HG03378 (cell line): ENCODE measurements around the gene HSPA4.
"Not testable (repeated sequence)": the region's sequence is repeated elsewhere in the genome, so short reads cannot be mapped to it uniquely, and the experiment has no call there.

ENCODE experiments used
- ATAC-seq: cut with Tn5 transposase; IDR thresholded peaks from one replicate; pipeline ENCODE4 v1.9.1; 2021; ENCODE audit warnings: mild to moderate bottlenecking, moderate library complexity; ENCODE audit not compliant: unreplicated experiment

HSPA4 gene

GRCh38 chr5:133049726-133050048, 2.1 kb upstream of the HSPA4 start:
- ATAC-seq = no peak

GRCh38 chr5:133050521-133050920, 1.3 kb upstream of the HSPA4 start:
- ATAC-seq = no peak

GRCh38 chr5:133051061-133051541, 712 bp upstream of the HSPA4 start:
- ATAC-seq = no peak

- peak; percentile 23 for ATAC-seq
Measured at GRCh38 chr5:133052317-133053175, 733 bp downstream of the HSPA4 start.

GRCh38 chr5:133053448-133053847, 1.6 kb downstream of the HSPA4 start:
- no peak for ATAC-seq

- no peak for ATAC-seq
Measured at GRCh38 chr5:133054697-133055471, 3.1 kb downstream of the HSPA4 start.

- no peak for ATAC-seq
Measured at GRCh38 chr5:133056891-133057290, 5.1 kb downstream of the HSPA4 start.

GRCh38 chr5:133059621-133060020, 7.8 kb downstream of the HSPA4 start:
- no peak for ATAC-seq

GRCh38 chr5:133062276-133062675, 10.5 kb downstream of the HSPA4 start:
- ATAC-seq = no peak

- no peak for ATAC-seq
Measured at GRCh38 chr5:133063965-133064364, 12.2 kb downstream of the HSPA4 start.

GRCh38 chr5:133065471-133065870, 13.7 kb downstream of the HSPA4 start:
- ATAC-seq = no peak

- no peak for ATAC-seq
Measured at GRCh38 chr5:133066045-133066444, 14.2 kb downstream of the HSPA4 start.

GRCh38 chr5:133072021-133072420, 20.2 kb downstream of the HSPA4 start:
- no peak for ATAC-seq

GRCh38 chr5:133075572-133076536, 24.0 kb downstream of the HSPA4 start:
- no peak for ATAC-seq

- ATAC-seq = no peak
Measured at GRCh38 chr5:133079048-133079447, 27.2 kb downstream of the HSPA4 start.

- ATAC-seq = no peak
Measured at GRCh38 chr5:133081036-133081435, 29.2 kb downstream of the HSPA4 start.

- ATAC-seq = no peak
Measured at GRCh38 chr5:133081703-133082102, 29.9 kb downstream of the HSPA4 start.

- no peak for ATAC-seq
Measured at GRCh38 chr5:133082128-133082527, 30.3 kb downstream of the HSPA4 start.

- ATAC-seq = no peak
Measured at GRCh38 chr5:133083901-133084300, 32.1 kb downstream of the HSPA4 start.

GRCh38 chr5:133085171-133085570, 33.4 kb downstream of the HSPA4 start:
- ATAC-seq = not testable (repeated sequence)

- ATAC-seq = no peak
Measured at GRCh38 chr5:133086366-133086875, 34.6 kb downstream of the HSPA4 start.
